Measurements from ENCODE around the gene CADPS2.
"Not testable (repeated sequence)": the region's sequence is repeated elsewhere in the genome, so short reads cannot be mapped to it uniquely, and the experiment has no call there.

The CADPS2 gene

DNA sequence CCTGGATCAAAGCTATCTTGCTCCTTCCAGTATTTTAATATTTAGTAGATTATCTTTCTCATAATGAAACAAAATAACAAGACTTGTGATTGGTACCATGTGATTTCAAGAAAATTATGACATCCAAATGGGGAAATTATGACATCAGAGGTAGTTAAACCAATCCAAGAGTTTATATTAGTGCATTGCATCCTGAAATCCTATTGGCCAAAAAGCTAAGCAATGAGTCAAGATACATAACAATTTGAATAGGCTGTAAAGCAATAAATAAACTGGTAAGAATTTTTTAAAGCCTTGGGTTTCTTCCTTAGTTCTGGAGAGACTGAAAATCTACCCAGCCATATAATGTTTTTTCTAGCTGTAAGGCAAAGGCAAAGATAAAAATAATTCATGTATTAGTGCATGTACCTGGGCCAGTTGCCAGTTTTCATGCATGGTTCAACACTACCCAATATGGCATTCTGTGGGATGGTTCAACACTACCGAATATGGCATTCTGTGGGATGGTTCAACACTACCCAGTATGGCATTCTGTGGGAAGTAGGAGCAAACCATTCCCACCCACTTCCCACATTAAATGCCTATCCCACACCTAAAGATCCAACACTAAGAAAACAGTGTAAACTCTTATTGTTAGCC lies 183.3 kb downstream of the CADPS2 start, which contains the start of gene RNF148:
Gene RNF148 (minus strand): TSS at position 51 of the 639 bp plus-strand sequence. CDS start 172 bp downstream, outside the sequence.
- no peak for DNase-seq

DNA sequence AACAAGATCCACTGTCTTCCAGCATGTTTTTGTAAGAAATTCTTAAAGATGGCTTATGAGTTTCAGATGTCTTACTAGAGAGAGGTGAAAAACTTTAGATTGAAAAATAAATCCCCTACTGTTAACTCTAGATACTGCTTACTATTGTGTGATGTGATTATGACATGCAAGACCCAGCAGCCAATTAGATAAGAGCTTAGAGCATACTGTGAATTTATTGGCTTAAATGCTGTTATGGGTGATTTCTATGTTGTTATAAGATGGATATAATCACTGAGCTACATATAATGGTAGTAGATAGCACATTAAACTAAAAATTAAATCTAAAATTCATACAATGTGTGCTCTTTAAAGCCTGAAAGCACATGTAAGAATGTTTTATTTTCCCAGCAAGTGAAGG lies 187.2 kb downstream of the CADPS2 start, which contains the start of gene RNF133:
Gene RNF133 (minus strand): TSS at position 101 of the 400 bp plus-strand sequence. CDS start 199 bp downstream, outside the sequence.
- DNase-seq, result no peak

DNA sequence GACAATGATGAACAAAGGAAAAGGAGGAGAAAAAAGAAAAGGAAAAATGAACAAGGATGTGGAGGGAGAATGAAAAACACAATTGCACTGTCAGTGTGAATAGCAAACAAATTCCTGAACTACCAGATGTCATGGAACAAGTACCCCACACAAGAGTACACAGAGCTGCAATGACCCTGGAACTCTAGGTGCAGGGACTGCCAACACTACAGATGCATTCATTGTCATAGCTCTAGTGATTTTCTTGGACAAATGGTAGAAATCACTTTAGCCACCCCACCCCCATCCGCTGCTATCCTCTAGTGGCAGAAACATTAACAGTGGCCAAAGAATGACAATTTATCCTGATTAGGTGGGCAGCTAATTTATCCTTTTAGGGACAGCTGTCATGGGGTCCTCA lies 190.4 kb downstream of the CADPS2 start:
- no peak for DNase-seq

DNA sequence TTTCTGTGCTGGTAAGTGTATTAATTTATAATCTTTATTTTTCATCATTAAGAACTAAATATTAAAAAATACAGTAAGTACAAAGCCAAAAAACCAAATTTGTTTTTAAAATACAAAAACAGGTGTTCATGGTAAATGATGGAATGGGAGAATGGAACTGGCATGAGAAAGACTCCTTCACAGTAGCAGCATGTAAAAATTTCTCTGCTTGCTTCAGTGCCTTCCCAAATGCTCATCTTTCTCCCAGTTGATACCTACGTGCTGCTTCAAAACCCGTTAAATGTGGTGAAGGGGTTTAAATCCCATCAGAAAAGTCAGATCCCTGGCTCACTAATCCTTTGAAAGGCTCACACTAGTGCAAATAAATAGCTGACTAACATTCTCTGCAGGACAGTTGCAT lies 191.6 kb downstream of the CADPS2 start:
- no peak for DNase-seq

DNA sequence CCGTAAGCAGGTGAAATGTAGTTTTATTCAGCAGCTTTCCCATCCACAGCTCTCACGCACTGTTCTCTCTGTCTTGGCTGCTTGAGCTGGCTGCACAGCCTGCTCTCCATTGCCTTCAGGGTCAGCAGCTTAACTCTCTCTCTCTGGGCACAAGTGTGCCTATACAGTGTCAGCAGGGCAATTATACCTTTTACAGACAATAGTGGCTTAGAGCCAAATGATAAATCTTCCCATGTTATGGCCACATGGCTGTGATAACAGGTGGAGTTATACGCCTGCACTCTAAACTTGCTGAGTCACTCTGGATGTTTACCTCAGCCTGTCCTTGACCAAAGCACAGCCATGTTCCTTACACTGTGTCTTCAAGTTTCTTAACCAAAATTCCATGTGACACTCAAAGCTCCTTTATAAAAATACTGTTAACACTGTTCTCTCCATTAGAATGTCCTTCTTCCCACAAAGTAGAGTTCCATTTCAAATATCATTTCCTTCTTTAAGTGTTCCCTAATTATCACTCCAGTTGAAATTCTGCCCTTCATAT lies 193.4 kb downstream of the CADPS2 start:
- DNase-seq, result no peak

DNA sequence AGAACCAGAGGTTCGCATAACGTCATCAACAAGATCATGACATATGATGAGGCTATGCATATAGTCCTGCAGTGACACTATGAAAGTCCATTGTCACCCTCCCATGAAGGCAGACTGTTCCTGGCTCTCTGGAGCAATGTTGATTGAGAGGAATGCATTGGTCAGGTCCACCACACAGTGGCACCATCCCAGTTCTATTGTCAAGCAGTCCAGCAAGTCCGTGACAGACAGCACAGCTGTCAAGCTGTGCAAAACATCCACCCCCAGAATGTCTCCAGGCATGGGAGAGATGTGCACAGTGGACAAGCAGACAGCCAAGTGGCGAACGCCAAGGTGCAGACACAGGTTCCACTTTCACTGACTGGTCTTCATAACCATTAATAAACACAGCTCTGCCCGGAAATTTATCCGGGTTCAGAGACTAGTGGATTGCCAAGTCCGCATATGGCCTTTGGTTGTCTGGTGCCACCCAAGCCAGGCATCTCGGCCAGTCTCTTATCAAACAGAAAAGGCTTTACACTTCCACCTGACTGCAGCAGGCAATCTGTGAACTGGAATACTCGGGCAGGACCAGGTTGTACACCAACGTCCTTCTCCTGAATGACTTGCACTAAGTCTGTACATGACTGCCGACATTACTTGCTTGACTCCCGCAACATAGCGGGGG lies 194.6 kb downstream of the CADPS2 start:
- DNase-seq, result no peak

DNA sequence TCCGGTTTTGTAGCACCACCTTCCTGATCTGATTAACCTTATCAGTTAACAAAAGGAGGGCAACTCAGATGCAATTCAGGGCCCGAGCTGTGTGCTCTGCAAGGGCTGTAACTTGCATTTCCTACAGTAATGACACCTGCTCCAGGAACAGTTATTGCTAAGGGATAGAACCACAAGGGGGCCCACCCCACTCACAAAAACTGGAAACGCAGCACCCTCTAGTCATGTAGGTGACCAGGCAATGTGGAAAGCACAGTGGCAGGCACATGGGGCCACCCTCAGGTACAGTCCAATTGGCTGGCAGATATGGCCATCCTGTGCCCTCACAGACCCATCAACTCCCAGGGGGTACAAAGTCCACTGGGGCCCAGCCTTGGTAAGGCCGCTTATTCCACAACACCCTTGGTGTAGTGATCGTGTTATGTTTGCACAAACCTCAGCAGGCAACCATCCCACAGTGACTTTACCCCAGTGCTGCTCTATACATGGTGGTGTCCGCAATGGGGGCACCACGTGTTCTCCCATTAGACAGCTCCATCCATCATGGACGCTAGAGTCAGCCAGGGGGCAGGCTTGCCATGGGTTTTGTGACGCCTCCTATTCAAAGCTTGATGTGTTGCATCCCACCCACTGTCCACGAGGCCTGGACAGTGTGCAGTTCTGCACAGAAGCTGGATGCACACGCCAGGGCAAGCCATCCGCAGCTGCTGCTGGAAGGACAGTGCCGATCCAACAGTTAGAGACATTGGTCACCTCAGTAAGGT lies 196.7 kb downstream of the CADPS2 start:
- DNase-seq, result no peak

DNA sequence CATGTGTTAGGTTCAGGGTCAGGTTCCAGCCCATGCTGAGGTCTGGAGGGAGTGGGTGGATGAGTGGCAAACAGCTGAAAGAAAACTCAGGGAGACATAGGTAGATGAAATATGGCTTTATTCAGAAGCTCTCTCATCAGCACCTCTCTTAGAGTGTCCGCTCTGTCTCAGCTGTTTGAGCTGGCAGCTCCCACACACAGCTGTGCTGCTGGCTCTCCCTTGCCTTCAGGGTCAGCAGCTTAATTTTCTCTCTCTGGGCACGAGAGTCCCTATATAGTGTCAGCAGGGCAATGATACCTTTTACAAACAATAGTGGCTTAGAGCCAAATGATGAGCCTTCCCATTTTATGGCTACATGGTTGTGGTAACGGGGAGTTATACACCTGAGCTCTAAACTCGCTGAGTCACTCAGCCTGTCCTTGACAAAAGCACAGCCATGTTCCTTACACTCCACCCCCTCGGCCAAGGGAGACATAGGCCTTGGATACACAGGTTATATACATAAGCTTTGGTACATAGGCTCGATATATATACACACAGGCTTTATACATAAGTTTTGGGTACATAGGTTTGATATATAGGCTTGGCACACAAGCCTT lies 197.8 kb downstream of the CADPS2 start:
- DNase-seq, result no peak

DNA sequence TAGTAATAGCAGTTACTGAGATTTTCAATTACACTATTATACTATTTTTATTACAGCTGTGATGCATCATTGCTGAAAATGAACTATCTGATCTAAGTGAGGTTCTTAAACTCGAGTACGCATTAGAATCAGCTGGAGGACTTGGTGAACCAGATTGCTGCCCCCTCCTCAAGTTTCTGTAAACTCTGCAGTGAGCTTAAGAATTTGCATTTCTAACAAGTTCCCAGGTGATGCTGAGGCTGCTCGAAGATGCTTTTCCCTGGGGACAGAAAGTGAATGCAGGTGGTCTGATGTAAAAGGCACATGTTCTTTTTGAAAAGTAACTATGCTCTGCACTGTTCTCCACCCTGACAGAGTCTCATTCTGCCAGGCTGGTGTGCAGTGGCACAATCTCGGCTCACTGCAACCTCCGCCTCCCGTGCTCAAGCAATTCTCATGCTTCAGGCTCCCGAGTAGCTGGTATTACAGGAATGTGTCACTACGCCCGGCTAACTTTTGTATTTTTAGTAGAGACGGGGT lies 199.8 kb downstream of the CADPS2 start:
- DNase-seq, result no peak

DNA sequence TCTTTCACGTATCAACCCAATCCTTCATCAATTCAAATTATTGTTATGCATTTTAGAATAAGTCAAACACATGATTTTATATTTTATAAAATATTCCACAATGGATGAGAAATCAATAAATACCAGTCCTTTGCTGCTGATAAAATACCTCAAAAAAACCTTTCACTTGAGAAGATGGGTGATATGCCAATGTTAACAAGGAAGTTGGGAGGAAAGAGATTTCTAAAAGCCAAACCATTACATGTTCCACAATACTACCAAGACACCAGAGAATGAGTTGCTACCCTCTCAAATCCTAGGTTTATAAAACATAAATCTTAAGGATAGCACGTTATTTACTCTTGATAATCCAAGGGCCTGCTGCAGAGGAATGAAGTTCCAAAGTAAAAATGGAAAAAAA lies 201.8 kb downstream of the CADPS2 start:
- DNase-seq, result no peak

DNA sequence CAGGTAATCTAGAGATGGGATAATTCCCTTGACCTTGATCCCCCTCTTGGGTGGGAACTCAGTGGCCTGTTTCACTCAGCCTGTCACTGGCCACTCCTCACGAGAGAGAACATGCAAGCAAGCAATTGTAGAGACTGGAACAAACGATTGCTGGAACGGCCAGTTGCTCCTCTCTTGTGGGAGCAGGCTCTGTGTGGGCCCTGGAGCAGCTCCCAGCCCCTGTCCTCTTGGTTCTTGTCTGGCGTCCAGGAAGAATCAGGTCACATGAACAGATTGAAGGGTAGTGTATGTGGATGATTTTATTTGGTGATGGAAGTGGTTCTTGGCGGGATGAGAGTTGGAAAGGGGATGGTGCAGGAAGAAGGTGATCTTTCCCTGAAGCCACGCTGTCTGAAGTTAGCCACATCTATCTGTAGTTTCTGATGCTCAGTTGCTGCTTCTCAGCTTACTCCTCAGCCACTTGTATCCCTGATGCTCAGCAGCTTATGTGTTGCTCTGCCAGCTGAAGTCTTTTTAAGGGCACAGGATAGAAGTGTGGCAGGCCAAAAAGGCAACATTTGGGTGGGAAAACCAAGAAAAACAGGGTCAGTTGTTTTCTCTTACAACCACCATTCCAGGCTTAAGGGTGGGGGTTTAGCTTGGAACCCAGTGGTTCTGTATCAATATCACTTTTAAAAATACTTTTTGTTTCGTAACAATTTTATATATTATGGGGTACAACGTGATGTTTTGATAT lies 203.3 kb downstream of the CADPS2 start:
- DNase-seq, result no peak

DNA sequence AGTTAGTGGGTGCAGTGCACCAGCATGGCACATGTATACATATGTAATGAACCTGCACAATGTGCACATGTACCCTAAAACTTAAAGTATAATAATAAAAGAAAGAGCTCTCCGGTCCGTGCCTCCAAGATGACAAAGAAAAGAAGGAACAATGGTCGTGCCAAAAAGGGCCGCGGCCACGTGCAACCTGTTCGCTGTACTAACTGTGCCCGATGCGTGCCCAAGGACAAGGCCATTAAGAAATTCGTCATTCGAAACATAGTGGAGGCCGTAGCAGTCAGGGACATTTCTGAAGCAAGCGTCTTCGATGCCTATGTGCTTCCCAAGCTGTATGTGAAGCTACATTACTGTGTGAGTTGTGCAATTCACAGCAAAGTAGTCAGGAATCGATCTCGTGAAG lies 205.1 kb downstream of the CADPS2 start:
- DNase-seq, result not testable (repeated sequence)

DNA sequence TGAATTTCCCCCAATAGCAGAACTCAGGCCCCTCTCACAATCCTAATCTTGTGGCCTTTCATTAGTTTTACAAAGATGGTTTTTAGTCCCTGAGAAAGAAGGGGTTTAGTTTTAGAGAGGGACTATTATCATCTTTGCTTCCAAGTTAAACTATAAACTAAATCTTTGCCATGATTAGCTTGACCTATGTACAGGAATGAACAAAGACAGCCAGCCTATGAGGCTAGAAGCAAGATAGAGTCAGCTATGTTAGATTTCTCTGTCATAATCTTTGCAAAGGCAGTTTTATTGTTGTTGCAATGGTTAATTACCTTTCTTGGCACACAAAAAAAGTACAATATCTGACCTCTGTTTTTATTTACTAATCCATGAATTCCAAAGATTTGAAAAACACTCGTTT lies 206.4 kb downstream of the CADPS2 start:
- DNase-seq, result no peak

DNA sequence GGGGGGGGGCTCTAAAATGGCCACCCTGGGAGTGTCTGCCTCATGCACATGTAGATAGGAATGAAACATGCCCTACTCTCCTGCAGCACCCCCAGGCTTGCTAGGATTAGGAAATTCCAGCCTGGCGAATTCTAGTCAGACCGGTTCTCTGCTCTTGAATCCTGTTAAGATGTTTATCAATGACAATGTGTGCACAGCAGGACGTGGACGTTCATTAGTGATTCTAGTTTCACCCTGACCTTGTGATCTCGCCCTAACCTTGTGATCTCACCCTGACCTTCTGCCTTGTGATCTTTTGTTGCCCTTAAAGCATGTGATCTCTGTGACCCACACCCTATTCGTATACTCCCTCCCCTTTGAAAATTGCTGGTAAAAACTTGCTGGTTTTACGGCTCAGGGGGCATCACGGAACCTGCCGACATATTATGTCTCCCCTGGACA lies 207.0 kb downstream of the CADPS2 start:
- not testable (repeated sequence) for DNase-seq

DNA sequence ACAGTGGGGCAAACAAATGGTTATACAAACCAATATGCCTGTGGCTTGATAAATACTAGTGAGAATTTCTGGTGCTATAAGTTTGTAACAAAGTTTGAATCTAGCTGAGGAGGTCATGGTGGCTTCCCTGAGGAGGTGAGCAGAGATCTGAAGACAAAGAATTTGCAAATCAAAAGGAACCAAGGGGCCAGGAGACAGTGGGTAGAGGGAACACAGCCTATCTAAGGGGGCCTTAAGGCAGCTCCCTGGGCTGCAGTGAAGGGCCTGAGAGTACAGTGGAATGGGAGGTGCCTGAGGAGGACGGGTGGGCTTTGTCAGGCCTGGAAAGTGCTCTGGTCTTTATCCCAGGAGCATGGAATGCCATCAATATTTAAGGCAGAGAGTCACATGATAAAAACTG lies 209.1 kb downstream of the CADPS2 start:
- no peak for DNase-seq

DNA sequence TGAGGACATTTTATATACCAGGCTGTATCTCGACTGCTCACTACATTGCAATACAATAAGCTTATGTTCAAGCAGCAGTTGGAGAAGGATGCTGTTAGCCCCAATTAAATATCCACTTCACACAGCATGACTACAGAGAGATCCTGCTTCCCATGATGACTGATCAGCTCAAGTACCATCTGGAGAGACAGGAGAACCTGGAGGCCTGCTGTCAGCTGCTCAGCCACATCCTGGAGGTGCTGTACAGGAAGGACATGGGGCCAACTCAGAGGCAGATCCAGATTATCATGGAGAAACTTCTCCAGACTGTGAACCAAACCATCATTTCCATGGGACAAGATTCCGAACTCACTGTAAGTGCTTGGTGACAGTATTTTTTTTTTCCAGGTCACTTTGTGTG lies 209.8 kb downstream of the CADPS2 start:
- no peak for DNase-seq

DNA sequence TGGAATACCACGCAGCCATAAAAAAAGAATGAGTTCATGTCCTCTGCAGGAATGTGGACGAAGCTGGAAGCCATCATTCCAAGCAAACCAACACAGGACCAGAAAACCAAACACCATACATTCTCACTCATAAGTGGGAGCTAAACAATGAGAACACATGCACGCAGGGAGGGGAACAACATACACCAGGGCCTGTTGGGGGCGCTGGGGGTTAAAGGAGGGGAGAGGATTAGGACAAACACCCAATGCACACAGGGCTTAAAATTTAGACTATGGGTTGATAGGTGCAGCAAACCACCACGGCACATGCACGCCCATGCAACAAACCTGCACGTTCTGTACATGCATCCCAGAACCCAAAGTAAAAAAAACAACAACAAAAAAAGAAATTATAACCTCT lies 210.6 kb downstream of the CADPS2 start:
- no peak for DNase-seq

DNA sequence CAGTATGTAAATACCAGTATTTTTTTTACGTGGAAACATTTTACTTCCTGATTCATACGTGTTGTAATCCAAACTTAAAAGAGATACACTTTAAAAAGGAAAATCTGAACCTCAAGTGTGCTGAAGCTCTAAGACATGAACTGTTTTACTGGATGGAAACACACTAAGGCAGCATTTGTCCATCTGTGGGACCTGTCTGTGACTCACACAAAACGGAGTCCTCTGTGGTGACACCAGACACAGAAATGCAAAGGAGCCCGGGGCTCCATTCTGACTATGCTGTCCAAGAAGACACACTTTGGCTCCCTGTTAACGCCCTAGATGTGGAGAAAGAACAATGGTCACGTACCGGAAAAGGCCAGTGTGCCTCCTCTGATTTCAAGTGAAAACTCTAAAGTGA lies 211.2 kb downstream of the CADPS2 start:
- no peak for DNase-seq

DNA sequence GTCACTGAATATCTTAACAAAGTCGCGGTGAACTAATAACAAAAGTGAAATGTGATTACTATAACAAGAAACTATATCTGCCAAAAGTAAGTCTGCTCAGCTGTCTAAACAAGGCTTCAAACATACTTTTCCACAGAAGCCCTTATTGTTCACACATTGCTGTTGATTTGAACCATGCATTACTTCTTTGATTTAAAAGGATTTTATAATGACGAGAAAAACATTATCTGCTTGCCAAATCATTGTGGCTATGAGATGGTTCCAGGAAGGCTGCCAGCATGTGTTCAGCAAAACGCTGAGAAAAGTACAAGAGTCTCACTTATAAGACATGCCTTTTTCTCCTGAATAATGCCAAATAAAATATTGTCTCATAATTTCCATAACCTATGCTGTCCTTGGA lies 211.8 kb downstream of the CADPS2 start:
- DNase-seq, result no peak

DNA sequence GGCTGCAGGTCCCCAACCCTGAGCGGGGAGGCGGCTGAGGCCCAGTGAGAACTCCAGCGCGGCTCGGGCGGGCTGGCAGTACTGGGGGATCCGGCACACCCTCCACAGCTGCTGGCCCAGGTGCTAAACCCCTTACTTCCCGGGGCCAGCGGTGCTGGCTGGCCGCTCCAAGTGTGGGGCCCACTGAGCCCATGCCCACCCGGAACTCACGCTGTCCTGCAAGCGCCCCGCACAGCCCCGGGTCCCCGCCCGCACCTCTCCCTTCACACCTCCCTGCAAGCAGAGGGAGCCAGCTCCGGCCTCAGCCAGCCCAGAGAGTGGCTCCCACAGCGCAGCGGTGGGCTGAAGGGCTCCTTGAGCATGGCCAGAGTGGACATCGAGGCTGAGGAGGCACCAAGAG lies 212.3 kb downstream of the CADPS2 start:
- DNase-seq, result no peak

DNA sequence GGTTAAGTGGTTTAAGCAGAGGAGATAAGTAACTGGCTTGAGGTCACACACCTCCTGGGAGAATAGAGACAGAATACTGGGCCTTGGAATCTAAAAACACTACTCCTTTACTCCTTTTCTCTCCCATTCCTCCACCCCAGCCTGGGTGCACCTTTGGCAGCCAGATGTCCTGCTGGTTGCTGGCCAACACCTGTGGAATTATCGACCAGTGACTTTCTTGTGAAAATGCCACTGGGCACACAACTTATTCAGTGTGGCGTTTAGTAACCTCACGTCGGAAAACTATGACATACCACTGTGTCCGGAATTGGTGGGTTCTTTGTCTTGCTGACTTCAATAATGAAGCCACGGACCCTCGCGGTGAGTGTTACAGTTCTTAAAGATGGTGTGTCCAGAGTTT lies 213.7 kb downstream of the CADPS2 start:
- DNase-seq, result no peak

DNA sequence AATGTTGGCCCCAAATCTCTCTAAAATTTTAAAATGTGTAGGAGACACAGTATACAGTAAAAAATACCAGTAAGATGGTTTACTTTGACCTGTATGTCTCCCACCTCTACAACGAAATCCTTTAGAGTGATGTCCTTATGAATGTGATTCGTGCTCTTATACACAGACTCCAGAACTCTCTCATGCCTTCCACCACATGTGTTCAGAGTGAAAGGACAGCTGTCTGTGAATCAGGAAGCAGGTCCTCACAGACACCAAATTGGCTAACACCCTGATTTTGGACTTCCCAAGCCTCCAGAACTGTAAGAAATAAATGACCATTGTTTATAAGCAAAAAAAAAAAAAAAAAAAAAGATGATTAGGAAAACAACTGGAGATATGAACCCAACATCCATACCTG lies 222.5 kb downstream of the CADPS2 start:
- DNase-seq, result no peak
